Endodermal cell (in vitro differentiated cells): ENCODE measurements around the gene CLIP4. TPM values are rescaled to one million over a fixed set of nuclear protein-coding genes. Genes with fewer than 3 reads are reported as not detected.

Experiments used
- DNase-seq: peaks from one replicate; pipeline ENCODE4 v3.0.0-alpha.2; 2017
- H3K27ac ChIP-seq: 2 replicates; pipeline ENCODE4 v1.5.1; 2013; ENCODE audit warnings: mild to moderate bottlenecking, low read depth, low read length, moderate library complexity
- H3K27me3 ChIP-seq: 2 replicates; pipeline ENCODE4 v1.6.1; 2013; ENCODE audit warnings: mild to moderate bottlenecking, low read length, moderate library complexity; ENCODE audit not compliant: insufficient read depth, control insufficient read depth, poor library complexity, severe bottlenecking
- H3K36me3 ChIP-seq: 2 replicates; pipeline ENCODE4 v1.7.0; 2013; ENCODE audit warnings: mild to moderate bottlenecking, low read length, moderate library complexity; ENCODE audit not compliant: control insufficient read depth, insufficient read depth
- H3K4me1 ChIP-seq: one replicate; pipeline ENCODE4 v1.7.0; 2013; ENCODE audit warnings: low read length; ENCODE audit not compliant: control insufficient read depth, insufficient read depth
- H3K4me3 ChIP-seq: 2 replicates; pipeline ENCODE4 v1.5.1; 2013; ENCODE audit warnings: mild to moderate bottlenecking, low read length, moderate library complexity
- H3K9ac ChIP-seq: 2 replicates; pipeline ENCODE4 v1.6.1; 2013; ENCODE audit warnings: mild to moderate bottlenecking, low read length, moderate library complexity; ENCODE audit not compliant: poor library complexity, severe bottlenecking; ENCODE audit errors: extremely low read depth
- H3K9me3 ChIP-seq: 2 replicates; pipeline ENCODE4 v1.6.1; 2013; ENCODE audit warnings: mild to moderate bottlenecking, low read length, moderate library complexity; ENCODE audit not compliant: control insufficient read depth
- H3K27ac Mint-ChIP-seq: 2 replicates; pipeline ENCODE4 v1.8.0; 2020; ENCODE audit warnings: mixed read lengths
- H3K27me3 Mint-ChIP-seq: 2 replicates; pipeline ENCODE4 v1.8.0; 2021; ENCODE audit warnings: mild to moderate bottlenecking, mixed read lengths; ENCODE audit not compliant: insufficient read depth
- H3K36me3 Mint-ChIP-seq: 2 replicates; pipeline ENCODE4 v1.8.0; 2020; ENCODE audit warnings: low read depth, mixed read lengths
- H3K4me1 Mint-ChIP-seq: 2 replicates; pipeline ENCODE4 v1.8.0; 2020; ENCODE audit warnings: mixed read lengths
- H3K4me3 Mint-ChIP-seq: 2 replicates; pipeline ENCODE4 v1.8.0; 2020; ENCODE audit warnings: mild to moderate bottlenecking, moderate library complexity, mixed read lengths
- H3K9me3 Mint-ChIP-seq: 2 replicates; pipeline ENCODE4 v1.8.0; 2020; ENCODE audit warnings: mild to moderate bottlenecking, mixed read lengths
- whole genome bisulfite sequencing, 2 experiments: methylation state at CpG; one replicate each; pipeline versions ENCODE4 v1.1.5 to v1.1.7; 2013; ENCODE audit warnings: missing lambda C conversion rate in 2 of 2, mixed read lengths in 1 of 2; ENCODE audit not compliant: insufficient coverage in 1 of 2, insufficient read length in 1 of 2; 5-methylcytosine and 5-hydroxymethylcytosine counted together
- total RNA-seq, 2 donors: library from RNA; stranded (reverse); fragmentation: NEBNext Ultra II Directional in 1 of 2; extraction: Animal tissue kit (Norgen Biotek cat#: 25700) in 1 of 2; gene quantifications; 2 replicates in 1 of 2; 3 replicates in 1 of 2; pipeline ENCODE4 v1.2.1, GENCODE V29; 2021
- TF ChIP-seq, protein P1 (sequence below): fragments of 200-600 bp; sonication (generic); conservative IDR thresholded peaks from 2 replicates; pipeline ENCODE4 v1.5.0; 2021; ENCODE audit warnings: antibody characterized with exemption, mild to moderate bottlenecking

CLIP4 gene
- total RNA-seq, 2 donors from 2014 or later = 8.0 to 10.9 TPM

DNA sequence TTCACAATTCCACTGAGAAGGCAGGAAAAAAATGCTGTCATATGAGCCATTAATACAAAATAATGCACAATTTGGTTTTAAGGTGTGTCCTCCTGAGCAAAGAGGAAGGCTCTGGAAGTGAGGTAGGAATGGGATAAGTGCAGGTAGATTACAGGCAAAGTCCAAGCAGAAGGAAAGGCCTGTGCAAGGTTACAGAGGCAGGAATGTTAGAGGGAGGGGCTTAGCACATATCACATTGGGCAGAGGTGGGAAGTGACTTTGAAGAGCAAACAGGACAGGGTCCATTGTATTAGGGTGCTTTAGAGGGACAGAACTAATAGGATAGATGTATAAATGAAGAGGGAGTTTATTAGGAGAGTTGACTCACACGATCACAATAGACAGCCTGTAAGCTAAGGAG, 14.7 kb upstream of the CLIP4 start:
- Histone ChIP-seq H3K36me3 (no peaks in the 10 kb centered on the region), H3K4me1 (peaks cover 2% of the 10 kb centered on the region), H3K4me3 (peak overlapping the region; percentile 42), H3K9ac (no peak overlapping the region), H3K9me3 (peaks cover 15% of the 10 kb centered on the region), H3K27ac (no peak overlapping the region), H3K27me3 (no peaks in the 10 kb centered on the region)
- no peaks in the 10 kb centered on the region for H3K36me3 Mint-ChIP-seq
- H3K4me3 Mint-ChIP-seq = no peak overlapping the region
- peaks cover 2% of the 10 kb centered on the region for H3K27me3 Mint-ChIP-seq
- no peak overlapping the region for H3K27ac Mint-ChIP-seq
- DNase-seq = no peak
- WGBS, 2 experiments = 98 to 100% methylated on average over 1 of the region's 1 CpG
- TF ChIP-seq, protein P1, sequence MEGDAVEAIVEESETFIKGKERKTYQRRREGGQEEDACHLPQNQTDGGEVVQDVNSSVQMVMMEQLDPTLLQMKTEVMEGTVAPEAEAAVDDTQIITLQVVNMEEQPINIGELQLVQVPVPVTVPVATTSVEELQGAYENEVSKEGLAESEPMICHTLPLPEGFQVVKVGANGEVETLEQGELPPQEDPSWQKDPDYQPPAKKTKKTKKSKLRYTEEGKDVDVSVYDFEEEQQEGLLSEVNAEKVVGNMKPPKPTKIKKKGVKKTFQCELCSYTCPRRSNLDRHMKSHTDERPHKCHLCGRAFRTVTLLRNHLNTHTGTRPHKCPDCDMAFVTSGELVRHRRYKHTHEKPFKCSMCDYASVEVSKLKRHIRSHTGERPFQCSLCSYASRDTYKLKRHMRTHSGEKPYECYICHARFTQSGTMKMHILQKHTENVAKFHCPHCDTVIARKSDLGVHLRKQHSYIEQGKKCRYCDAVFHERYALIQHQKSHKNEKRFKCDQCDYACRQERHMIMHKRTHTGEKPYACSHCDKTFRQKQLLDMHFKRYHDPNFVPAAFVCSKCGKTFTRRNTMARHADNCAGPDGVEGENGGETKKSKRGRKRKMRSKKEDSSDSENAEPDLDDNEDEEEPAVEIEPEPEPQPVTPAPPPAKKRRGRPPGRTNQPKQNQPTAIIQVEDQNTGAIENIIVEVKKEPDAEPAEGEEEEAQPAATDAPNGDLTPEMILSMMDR = no peak
- H3K9me3 Mint-ChIP-seq = peaks cover 11% of the 10 kb centered on the region
- peaks cover 6% of the 10 kb centered on the region for H3K4me1 Mint-ChIP-seq

DNA sequence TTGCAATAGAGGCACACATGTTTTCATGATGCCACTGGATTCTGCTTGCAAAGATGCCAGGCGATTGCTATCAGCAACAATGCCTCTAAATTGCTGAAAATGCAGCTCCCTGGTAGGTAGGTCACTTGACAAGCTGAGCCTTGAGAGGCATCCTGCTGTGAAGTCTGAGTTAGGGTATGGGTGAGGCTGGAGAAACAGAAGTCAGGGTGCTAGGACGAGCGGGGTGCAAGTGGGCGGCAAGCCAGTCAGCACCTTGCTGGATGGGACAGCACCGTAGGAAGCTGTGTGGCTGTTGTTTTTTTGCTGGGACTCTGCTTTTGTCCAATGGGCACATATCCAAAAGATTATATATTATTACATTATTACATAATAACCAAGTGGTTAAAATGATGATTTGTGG, 10.5 kb upstream of the CLIP4 start:
- 95 to 100% methylated on average over 1 to 5 of the region's 5 CpGs for WGBS, 2 experiments
- H3K4me3 ChIP-seq = no peak overlapping the region
- Mint-ChIP-seq H3K4me3 (no peak overlapping the region), H3K36me3 (no peaks in the 10 kb centered on the region), H3K27ac (no peak overlapping the region), H3K9me3 (peaks cover 11% of the 10 kb centered on the region), H3K4me1 (peaks cover 18% of the 10 kb centered on the region), H3K27me3 (peaks cover 2% of the 10 kb centered on the region)
- H3K36me3 ChIP-seq = no peaks in the 10 kb centered on the region
- no peak for DNase-seq
- H3K4me1 ChIP-seq = peaks cover 7% of the 10 kb centered on the region
- H3K9ac ChIP-seq = no peak overlapping the region
- H3K9me3 ChIP-seq = peaks cover 11% of the 10 kb centered on the region
- H3K27me3 ChIP-seq = no peaks in the 10 kb centered on the region
- no peak overlapping the region for H3K27ac ChIP-seq
- TF ChIP-seq, protein P1 = no peak

DNA sequence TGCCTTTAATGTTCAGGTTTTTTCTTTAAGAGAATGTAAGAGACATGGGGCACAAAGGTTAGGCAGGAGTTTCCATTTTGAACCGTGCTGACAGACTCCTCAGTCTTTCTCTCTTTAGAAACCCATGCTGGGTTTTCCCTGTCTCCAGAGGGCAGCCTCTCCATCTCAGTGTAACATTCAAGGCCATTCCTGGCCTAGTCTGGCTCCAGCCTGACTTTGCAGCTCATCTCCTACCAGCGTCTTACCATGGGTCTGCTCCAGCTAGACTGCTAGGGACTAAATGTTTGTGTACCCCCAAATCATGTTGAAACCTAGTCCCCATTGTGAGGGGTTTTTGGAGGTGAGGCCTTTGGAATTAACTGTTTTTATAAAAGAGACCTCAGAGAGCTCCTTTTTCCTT, 9.8 kb upstream of the CLIP4 start:
- WGBS, 2 experiments = 0 to 75% methylated on average over 1 to 2 of the region's 2 CpGs
- Histone ChIP-seq H3K27ac (no peak overlapping the region), H3K36me3 (no peaks in the 10 kb centered on the region), H3K27me3 (no peaks in the 10 kb centered on the region), H3K4me3 (no peak overlapping the region), H3K4me1 (peaks cover 7% of the 10 kb centered on the region), H3K9me3 (peaks cover 10% of the 10 kb centered on the region), H3K9ac (no peak overlapping the region)
- Mint-ChIP-seq H3K27ac (no peak overlapping the region), H3K27me3 (peaks cover 2% of the 10 kb centered on the region), H3K4me1 (peaks cover 18% of the 10 kb centered on the region), H3K9me3 (peaks cover 10% of the 10 kb centered on the region), H3K4me3 (no peak overlapping the region), H3K36me3 (no peaks in the 10 kb centered on the region)
- peak; percentile 57 for DNase-seq
- TF ChIP-seq, protein P1 = peak; percentile 21
